ENCODE results near the gene CD99L2.
"Not testable (repeated sequence)": the region's sequence is repeated elsewhere in the genome, so short reads cannot be mapped to it uniquely, and the experiment has no call there.

Gene CD99L2

DNA sequence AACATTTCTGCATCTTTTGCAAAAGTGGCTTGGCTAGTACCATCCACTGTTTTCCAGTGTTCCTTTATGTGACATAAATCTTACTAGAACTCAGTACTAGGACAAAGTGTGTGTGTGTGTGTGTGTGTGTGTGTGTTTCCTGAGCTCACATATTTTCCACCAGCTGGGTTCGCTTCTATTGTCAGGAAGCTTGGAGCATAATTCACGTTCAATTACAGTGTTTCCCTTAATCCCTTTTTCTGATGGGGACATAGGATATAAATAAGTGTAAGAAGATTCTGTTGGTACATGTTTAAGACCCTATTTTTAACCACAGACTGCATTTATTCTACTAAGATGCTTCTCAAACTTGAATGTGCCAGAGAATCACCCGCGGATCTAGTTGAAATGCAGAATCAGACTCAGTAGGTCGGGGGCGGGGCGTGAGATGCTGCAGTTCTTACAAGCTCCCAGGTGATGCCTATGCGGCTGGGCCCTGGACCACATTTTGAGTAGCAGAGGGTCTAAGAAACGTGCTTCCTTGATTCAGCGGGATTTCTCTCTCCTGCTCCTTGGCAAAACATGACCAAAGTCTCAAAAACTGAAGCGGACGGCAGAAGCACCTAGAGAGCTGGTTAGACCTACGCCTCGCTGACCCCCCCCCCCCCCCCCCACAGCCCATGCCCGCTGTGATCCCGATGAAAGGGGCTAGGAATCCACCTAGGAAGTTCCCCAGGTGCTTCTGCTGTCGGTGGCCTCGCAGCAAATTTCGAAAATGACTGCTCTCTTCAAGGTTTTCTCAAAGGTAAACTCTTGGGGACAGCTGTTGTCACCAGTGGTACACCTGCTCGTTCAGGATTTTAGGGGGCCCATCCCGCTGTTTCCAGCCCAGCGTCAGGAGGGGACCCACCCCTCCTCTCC is 797 bp downstream of the CD99L2 start:
- TF ChIP-seq, protein P1, sequence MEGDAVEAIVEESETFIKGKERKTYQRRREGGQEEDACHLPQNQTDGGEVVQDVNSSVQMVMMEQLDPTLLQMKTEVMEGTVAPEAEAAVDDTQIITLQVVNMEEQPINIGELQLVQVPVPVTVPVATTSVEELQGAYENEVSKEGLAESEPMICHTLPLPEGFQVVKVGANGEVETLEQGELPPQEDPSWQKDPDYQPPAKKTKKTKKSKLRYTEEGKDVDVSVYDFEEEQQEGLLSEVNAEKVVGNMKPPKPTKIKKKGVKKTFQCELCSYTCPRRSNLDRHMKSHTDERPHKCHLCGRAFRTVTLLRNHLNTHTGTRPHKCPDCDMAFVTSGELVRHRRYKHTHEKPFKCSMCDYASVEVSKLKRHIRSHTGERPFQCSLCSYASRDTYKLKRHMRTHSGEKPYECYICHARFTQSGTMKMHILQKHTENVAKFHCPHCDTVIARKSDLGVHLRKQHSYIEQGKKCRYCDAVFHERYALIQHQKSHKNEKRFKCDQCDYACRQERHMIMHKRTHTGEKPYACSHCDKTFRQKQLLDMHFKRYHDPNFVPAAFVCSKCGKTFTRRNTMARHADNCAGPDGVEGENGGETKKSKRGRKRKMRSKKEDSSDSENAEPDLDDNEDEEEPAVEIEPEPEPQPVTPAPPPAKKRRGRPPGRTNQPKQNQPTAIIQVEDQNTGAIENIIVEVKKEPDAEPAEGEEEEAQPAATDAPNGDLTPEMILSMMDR (IDR thresholded peaks at IDR 0.05; ENCODE audit: insufficient read depth, low read depth, low read length, missing control alignments), result no peak
- peak; percentile 55 for DNase-seq (ENCODE audit: low read depth)
- peak overlapping the region; percentile 66 for H3K4me3 ChIP-seq (ENCODE audit: low read length)

DNA sequence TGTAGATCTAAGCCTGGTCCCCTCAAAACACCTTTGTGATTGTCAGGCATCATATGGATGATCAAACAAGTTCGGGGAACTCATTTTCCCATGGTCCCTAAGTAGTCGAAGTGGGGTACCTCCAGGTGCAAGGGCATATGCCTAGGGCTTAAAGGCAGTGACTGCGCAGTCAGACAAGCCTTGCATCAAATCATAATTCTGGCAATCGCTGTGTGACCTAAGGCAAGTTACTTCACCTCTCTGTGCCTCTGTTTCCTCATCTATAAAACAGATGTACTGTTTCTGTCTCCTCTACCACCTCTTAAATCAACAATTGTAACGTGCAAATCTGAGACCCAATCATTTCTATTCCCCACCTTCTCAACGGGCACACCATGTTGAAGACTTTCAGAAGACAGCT is 1.8 kb downstream of the CD99L2 start:
- DNase-seq (ENCODE audit: low read depth), result no peak
- TF ChIP-seq, protein P1 (IDR thresholded peaks at IDR 0.05; ENCODE audit: insufficient read depth, low read depth, low read length, missing control alignments), result no peak
- no peak overlapping the region for H3K4me3 ChIP-seq (ENCODE audit: low read length)

DNA sequence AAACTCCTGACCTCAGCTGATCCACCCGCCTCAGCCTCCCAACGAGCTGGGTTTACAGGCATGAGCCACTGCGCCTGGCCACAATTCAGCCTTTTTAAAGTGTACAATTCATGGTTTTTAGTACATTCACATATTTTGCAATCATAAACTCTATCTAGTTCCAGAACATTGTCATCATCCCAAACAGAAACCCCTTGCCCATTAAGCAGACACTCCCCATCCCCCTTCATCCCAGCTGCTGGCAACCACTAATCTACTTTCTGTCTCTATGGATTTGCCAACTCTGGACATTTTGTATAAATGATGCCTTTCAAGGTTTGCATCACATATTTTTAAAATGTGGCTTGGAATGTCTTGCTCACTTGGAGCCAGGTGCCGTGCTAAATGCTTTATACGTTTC is 4.5 kb downstream of the CD99L2 start:
- no peak overlapping the region for H3K4me3 ChIP-seq (ENCODE audit: low read length)
- no peak for DNase-seq (ENCODE audit: low read depth)
- TF ChIP-seq, protein P1 (IDR thresholded peaks at IDR 0.05; ENCODE audit: insufficient read depth, low read depth, low read length, missing control alignments), result no peak

DNA sequence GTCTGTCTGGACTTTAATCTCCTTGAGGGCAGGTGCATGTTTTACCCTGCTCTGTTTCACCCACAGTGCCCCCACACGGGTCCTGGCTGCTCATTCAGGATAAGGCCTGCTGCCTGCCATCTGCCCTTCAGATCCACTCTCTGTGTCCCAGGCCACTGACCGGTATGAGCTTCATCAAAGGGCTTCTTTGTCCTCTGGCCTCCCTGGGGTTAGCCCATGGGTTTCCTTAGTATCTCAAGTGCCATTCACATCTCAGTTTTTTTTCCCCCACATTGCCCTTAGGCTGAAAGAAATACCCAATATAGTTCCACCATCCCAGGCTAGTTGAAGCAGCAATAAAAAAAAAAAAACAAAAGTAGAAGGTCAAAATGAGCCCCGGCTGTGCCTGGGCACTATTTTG is 9.3 kb downstream of the CD99L2 start:
- no peak for DNase-seq (ENCODE audit: low read depth)
- H3K4me3 ChIP-seq (ENCODE audit: low read length), result no peak overlapping the region
- TF ChIP-seq, protein P1 (IDR thresholded peaks at IDR 0.05; ENCODE audit: insufficient read depth, low read depth, low read length, missing control alignments), result no peak

DNA sequence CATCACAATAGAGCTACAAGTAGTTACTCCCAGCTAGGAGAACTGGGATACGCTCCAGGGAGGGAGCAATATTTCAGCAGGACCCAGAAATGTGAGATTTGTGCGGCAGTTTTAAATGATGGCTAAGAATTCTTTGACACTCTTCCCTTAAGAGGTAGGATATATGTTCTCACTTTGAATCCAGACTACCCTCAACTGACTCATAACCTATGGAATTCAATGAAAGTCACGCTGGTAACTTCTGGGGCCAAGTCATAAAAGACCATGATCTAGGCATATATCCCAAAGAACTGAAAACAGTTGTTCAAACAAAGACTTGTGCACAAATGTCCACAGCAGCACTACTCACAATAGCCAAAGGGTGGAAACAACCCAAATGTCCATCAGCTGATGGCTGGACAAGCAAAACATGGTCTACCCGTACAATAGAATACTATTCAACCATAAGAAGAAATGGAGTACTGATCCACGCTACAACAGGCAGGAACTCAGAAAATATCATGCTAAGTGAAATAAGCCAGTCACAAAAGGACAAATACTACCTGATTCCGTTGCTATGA is 10.5 kb downstream of the CD99L2 start:
- peak; percentile 33 for DNase-seq (ENCODE audit: low read depth)
- no peak overlapping the region for H3K4me3 ChIP-seq (ENCODE audit: low read length)
- TF ChIP-seq, protein P1 (IDR thresholded peaks at IDR 0.05; ENCODE audit: insufficient read depth, low read depth, low read length, missing control alignments), result no peak

DNA sequence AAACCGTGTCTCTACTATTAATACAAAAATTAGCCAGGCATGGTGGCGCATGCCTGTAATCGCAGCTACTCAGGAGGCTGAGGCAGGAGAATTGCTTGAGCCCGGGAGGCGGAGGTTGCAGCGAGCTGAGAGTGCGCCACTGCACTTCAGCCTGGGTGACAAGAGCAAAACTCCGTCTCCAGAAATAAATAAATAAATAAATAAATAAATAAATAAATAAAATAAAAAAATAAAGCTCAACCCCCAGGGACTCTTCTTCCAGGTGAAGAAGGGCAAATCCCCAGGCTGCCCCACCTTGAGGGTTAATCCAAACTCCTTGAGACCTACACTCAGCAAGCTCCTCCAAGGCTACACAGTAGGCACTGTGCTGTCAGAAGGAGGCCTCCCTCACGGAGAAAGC is 11.2 kb downstream of the CD99L2 start:
- DNase-seq (ENCODE audit: low read depth); H3K4me3 ChIP-seq (ENCODE audit: low read length): not testable (repeated sequence)

DNA sequence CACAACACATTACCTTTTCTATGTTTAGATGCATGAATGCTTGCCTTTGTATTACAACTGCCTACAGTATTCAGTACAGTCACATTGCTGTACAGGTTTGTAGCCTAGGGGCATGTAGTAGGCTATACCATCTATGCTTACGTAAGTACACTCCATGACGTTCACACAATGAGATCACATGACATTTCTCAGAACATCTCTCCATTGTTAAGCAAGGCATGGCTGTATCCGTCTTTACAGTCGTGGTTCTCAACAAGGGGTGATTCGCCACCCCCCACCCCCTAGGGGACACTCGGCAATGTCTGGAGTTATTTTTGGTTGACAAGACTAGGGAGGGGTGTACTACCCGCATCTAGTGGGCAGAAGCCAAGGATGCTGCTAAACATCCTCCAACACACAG is 12.1 kb downstream of the CD99L2 start:
- H3K4me3 ChIP-seq (ENCODE audit: low read length), result no peak overlapping the region
- DNase-seq (ENCODE audit: low read depth), result peak; percentile 5
- TF ChIP-seq, protein P1 (IDR thresholded peaks at IDR 0.05; ENCODE audit: insufficient read depth, low read depth, low read length, missing control alignments), result no peak

All from epithelial cell of esophagus (primary cell).